Endothelial cell of umbilical vein (primary cell): Measurements from ENCODE around the gene MAGI1. TPM values are rescaled to one million over a fixed set of nuclear protein-coding genes. Genes with fewer than 3 reads are reported as not detected.

ENCODE experiments used
- BruUV-seq: library from RNA; stranded (reverse); fragments of 400-500 nt; replicated peaks from 2 replicates; lab custom pipeline; 2021; lab: Mats Ljungman, UMichigan
- CTCF ChIA-PET: fragments of 300-600, 350-600 bp; sonication (Branson Sonifier 250); formaldehyde crosslinking; loops from one replicate; lab custom pipeline; 2021; ENCODE audit warnings: antibody characterized with exemption, inconsistent platforms; lab: Charles Lee
- POLR2A ChIA-PET: fragments of 300-600, 350-600 bp; sonication (Branson Sonifier 250); formaldehyde crosslinking; loops from one replicate; lab custom pipeline; 2021; ENCODE audit warnings: antibody characterized with exemption, inconsistent platforms; lab: Charles Lee
- DNase-seq: peaks from one replicate; pipeline ENCODE4 v3.0.0-alpha.2; 2011; ENCODE audit warnings: low read depth, low spot score
- FAIRE-seq: peaks from 2 replicates; lab custom pipeline; 2011; peaks lifted over from hg19 to GRCh38; lab: Jason Lieb, UNC
- H2AFZ ChIP-seq: 2 replicates; pipeline ENCODE4 v1.6.0; 2012; ENCODE audit warnings: low read depth, low read length, control low read depth, inconsistent platforms
- H3K27ac ChIP-seq: 2 replicates; pipeline ENCODE4 v1.5.1; 2011; ENCODE audit warnings: low read depth, mild to moderate bottlenecking, control low read depth, low read length, moderate library complexity; ENCODE audit not compliant: insufficient read depth
- H3K27me3 ChIP-seq, 2 experiments: 2 replicates each; pipeline versions ENCODE4 v1.6.0 to v1.6.1; 2011; ENCODE audit warnings: low read length in 2 of 2, mixed read lengths in 1 of 2; ENCODE audit not compliant: control insufficient read depth in 2 of 2, insufficient read depth in 2 of 2
- H3K36me3 ChIP-seq, 2 experiments: 2 replicates in 1 of 2; 3 replicates in 1 of 2; pipeline ENCODE4 v1.5.1; 2011; ENCODE audit warnings: low read length in 2 of 2, mild to moderate bottlenecking in 1 of 2, moderate library complexity in 1 of 2; ENCODE audit not compliant: control insufficient read depth in 2 of 2, insufficient read depth in 2 of 2; ENCODE audit errors: extremely low read depth in 1 of 2
- H3K4me1 ChIP-seq: 3 replicates; pipeline ENCODE4 v1.5.1; 2011; ENCODE audit warnings: mild to moderate bottlenecking, low read length; ENCODE audit not compliant: control insufficient read depth, insufficient read depth; ENCODE audit errors: extremely low read depth
- H3K4me2 ChIP-seq: 2 replicates; pipeline ENCODE4 v1.6.1; 2011; ENCODE audit warnings: low read length, control low read depth, mixed read lengths; ENCODE audit not compliant: insufficient read depth
- H3K4me3 ChIP-seq, 3 experiments: fragments of 200-600 bp in 1 of 3; sonication (generic), shearing (Covaris generic) in 1 of 3; replicated peaks in 1 of 3; 2 replicates each; pipeline ENCODE4 v1.5.1; 2011 to 2016; ENCODE audit warnings: control low read depth in 3 of 3, low read length in 3 of 3, mild to moderate bottlenecking in 2 of 3, inconsistent platforms in 1 of 3, low read depth in 1 of 3, moderate library complexity in 1 of 3; ENCODE audit not compliant: insufficient read depth in 1 of 3
- H3K79me2 ChIP-seq: 2 replicates; pipeline ENCODE4 v1.6.0; 2012; ENCODE audit warnings: low read length, inconsistent platforms; ENCODE audit not compliant: control insufficient read depth, insufficient read depth
- H3K9ac ChIP-seq: replicated peaks from 2 replicates; pipeline ENCODE3; 2011; ENCODE audit warnings: low read length, control low read depth; ENCODE audit not compliant: insufficient read depth; ENCODE audit errors: extremely low read depth
- H3K9me1 ChIP-seq: replicated peaks from 3 replicates; pipeline ENCODE4 v1.6.0; 2011; ENCODE audit warnings: mild to moderate bottlenecking, low read length; ENCODE audit not compliant: control insufficient read depth, insufficient read depth; ENCODE audit errors: extremely low read depth
- H3K9me3 ChIP-seq: replicated peaks from 2 replicates; pipeline ENCODE4 v1.5.1; 2012; ENCODE audit warnings: low read length, inconsistent platforms; ENCODE audit not compliant: control insufficient read depth, insufficient read depth
- H4K20me1 ChIP-seq: replicated peaks from 2 replicates; pipeline ENCODE3; 2011; ENCODE audit warnings: mild to moderate bottlenecking, low read length; ENCODE audit not compliant: control insufficient read depth, insufficient read depth; ENCODE audit errors: extremely low read depth
- CTCF ChIP-seq, 2 donors: IDR thresholded peaks; 1 replicate in 1 of 2; 2 replicates in 1 of 2; pipeline ENCODE4 v1.5.1; 2011; ENCODE audit warnings: low read length in 2 of 2, mild to moderate bottlenecking in 2 of 2, moderate library complexity in 2 of 2, control low read depth in 1 of 2, inconsistent platforms in 1 of 2, low read depth in 1 of 2; ENCODE audit not compliant: insufficient read depth in 1 of 2; ENCODE audit errors: extremely low read depth in 1 of 2
- EZH2 ChIP-seq: IDR thresholded peaks from 2 replicates; pipeline ENCODE4 v1.6.1; 2012; ENCODE audit warnings: borderline replicate concordance, low read depth, mild to moderate bottlenecking, moderate library complexity, low read length, inconsistent platforms; ENCODE audit not compliant: severe bottlenecking
- FOS ChIP-seq: IDR thresholded peaks from 2 replicates; pipeline ENCODE4 v1.6.1; 2011; ENCODE audit warnings: mild to moderate bottlenecking, low read length, moderate library complexity, borderline replicate concordance; ENCODE audit not compliant: insufficient read depth
- GATA2 ChIP-seq: IDR thresholded peaks from 2 replicates; pipeline ENCODE4 v1.7.0; 2011; ENCODE audit warnings: low read depth, mild to moderate bottlenecking, moderate library complexity, mixed read lengths, low read length; ENCODE audit not compliant: insufficient read length, insufficient read depth
- JUN ChIP-seq: IDR thresholded peaks from 2 replicates; pipeline ENCODE4 v1.6.1; 2011; ENCODE audit warnings: borderline replicate concordance, low read depth; ENCODE audit not compliant: insufficient read length, insufficient read depth
- MYC ChIP-seq: IDR thresholded peaks from one replicate; pipeline ENCODE4 v1.6.1; 2011; ENCODE audit warnings: mild to moderate bottlenecking, low read depth, low read length
- POLR2A ChIP-seq: IDR thresholded peaks from 2 replicates; pipeline ENCODE4 v1.6.1; 2012; ENCODE audit warnings: low read depth, mild to moderate bottlenecking, control low read depth, low read length
- POLR2AphosphoS5 ChIP-seq: IDR thresholded peaks from 2 replicates; pipeline ENCODE4 v1.6.1; 2012; ENCODE audit warnings: low read depth, mild to moderate bottlenecking, control low read depth, low read length, moderate library complexity; ENCODE audit not compliant: insufficient read depth
- dilution Hi-C: fragments of 300-500 bp; cut with MboI; formaldehyde crosslinking; loops from one replicate; pipeline ENCODE4 v1.15.0; 2019; ENCODE audit warnings: low sequenced_read_pairs; ENCODE audit not compliant: extremely low pct_ligation_motif_present
- intact Hi-C: fragments of 100-400 bp; cut with micrococcal nuclease; formaldehyde crosslinking; loops from one replicate; pipeline ENCODE4 v1.10.0; 2022
- polyA plus RNA-seq, 4 experiments: library from polyadenylated mRNA; depleted of rRNA in 3 of 4; stranded (reverse) in 3 of 4; unstranded in 1 of 4; fragments of >200 nt; gene quantifications; 2 replicates each; pipeline versions ENCODE4 v1.2.1 to v1.2.3, GENCODE V29; 2011 to 2012; ENCODE audit warnings: missing spikeins in 1 of 4
- total RNA-seq: library from RNA; stranded (reverse); gene quantifications from 2 replicates; pipeline ENCODE4 v1.2.3, GENCODE V29; 2021
- TF ChIP-seq, protein P1 (sequence below): IDR thresholded peaks from 2 replicates; pipeline ENCODE4 v1.6.1; 2011; ENCODE audit not compliant: insufficient read depth, insufficient read length

MAGI1 gene
- total and polyA plus RNA-seq, 2 donors (not counting 3 experiments of a cell fraction or from before 2014, with no cell fraction given) = 10.1 to 47.9 TPM

GRCh38 chr3:65653731-65654130, 385.0 kb downstream of the MAGI1 start:
- Histone ChIP-seq H3K4me3 (no peak overlapping the region), H2AFZ (no peak overlapping the region), H3K9me3 (no peaks in the 10 kb centered on the region), H3K4me1 (no peaks in the 10 kb centered on the region), H3K27me3 (no peaks in the 10 kb centered on the region), H4K20me1 (peaks cover 2% of the 10 kb centered on the region), H3K9me1 (no peaks in the 10 kb centered on the region), H3K4me2 (no peak overlapping the region), H3K27ac (no peak overlapping the region), H3K36me3 (no peaks in the 10 kb centered on the region), H3K9ac (no peak overlapping the region), H3K79me2 (no peaks in the 10 kb centered on the region)
- intact Hi-C loops = no loop called here
- DNase-seq (no peak), FAIRE-seq (no peak)
- TF ChIP-seq MYC (no peak), EZH2 (no peak), POLR2AphosphoS5 (no peak), GATA2 (no peak), CTCF (IDR thresholded peaks at IDR 0.05; ENCODE audit: extremely low read depth in 1 of 2, insufficient read depth in 1 of 2, low read depth in 1 of 2, low read length in 2 of 2) (no peak), JUN (no peak), FOS (no peak), POLR2A (no peak)
- TF ChIP-seq, protein P1, sequence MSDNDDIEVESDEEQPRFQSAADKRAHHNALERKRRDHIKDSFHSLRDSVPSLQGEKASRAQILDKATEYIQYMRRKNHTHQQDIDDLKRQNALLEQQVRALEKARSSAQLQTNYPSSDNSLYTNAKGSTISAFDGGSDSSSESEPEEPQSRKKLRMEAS = no peak
- POLR2A ChIA-PET = no interaction called here
- BruUV-seq = no TSS peak
- dilution Hi-C loops = no loop called here
- CTCF ChIA-PET = interaction anchor here (2.8 kb wide), 1 partner anchor 20 kb away, joined by 11 read pairs; no protein-coding TSS in a partner anchor
